ENCODE results near the gene BUB1B.
A peak's percentile ranks its signal among the peaks of the same experiment; 100 is the strongest.

Gene BUB1B

DNA sequence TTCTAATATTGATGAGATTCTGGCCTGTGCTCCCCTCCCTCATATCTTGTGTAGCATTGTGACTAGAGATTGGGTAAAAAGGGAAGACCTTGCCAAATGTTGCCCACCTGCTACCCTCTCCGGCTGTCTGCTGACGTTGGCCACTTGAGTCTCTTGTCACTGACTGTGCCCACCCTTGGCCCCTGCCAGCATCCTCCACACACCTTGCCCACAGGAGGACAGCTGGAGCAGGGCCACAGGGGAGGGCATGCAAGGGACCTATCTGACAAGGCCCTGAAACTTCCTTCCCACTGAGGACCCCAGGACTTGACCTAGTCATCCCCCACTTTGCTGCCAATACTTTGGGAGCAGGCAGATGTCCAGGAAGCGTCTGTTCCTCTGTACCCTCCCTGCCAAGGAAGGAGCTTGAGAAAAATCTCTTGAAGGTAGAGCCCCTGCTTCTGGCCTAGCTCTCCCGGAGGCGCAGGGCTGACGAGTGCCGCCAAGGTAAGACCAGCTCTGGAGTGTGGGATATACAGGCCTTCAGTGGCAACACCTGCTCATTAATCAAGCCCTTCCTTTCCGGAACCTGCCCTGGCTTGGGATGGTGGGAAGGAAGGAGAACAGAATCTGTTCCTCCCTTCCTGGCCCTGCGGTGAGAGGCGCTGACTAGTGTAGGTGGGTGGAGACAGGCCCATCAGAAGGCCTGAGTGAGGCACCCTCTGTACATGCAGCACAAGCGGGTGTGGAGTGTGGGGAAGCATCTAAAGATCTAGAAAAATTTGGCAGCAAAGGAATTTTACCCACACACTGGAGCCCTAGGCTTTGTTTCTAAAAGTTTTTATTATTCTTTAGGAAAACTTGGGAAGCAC is 73.1 kb downstream of the BUB1B start:
- no peak for DNase-seq
- no peak overlapping the region for H3K27ac ChIP-seq
- no peaks in the 10 kb centered on the region for H3K27me3 ChIP-seq (ENCODE audit: insufficient read depth, low read depth, severe bottlenecking)
- no peaks in the 10 kb centered on the region for H3K9me3 ChIP-seq (ENCODE audit: severe bottlenecking)
- no peak overlapping the region for H3K4me3 ChIP-seq (ENCODE audit: low read depth, low read length)
- TF ChIP-seq, protein P1, sequence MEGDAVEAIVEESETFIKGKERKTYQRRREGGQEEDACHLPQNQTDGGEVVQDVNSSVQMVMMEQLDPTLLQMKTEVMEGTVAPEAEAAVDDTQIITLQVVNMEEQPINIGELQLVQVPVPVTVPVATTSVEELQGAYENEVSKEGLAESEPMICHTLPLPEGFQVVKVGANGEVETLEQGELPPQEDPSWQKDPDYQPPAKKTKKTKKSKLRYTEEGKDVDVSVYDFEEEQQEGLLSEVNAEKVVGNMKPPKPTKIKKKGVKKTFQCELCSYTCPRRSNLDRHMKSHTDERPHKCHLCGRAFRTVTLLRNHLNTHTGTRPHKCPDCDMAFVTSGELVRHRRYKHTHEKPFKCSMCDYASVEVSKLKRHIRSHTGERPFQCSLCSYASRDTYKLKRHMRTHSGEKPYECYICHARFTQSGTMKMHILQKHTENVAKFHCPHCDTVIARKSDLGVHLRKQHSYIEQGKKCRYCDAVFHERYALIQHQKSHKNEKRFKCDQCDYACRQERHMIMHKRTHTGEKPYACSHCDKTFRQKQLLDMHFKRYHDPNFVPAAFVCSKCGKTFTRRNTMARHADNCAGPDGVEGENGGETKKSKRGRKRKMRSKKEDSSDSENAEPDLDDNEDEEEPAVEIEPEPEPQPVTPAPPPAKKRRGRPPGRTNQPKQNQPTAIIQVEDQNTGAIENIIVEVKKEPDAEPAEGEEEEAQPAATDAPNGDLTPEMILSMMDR (IDR thresholded peaks at IDR 0.05; ENCODE audit: low read depth, low read length): no peak
- H3K36me3 ChIP-seq: peaks cover 18% of the 10 kb centered on the region

DNA sequence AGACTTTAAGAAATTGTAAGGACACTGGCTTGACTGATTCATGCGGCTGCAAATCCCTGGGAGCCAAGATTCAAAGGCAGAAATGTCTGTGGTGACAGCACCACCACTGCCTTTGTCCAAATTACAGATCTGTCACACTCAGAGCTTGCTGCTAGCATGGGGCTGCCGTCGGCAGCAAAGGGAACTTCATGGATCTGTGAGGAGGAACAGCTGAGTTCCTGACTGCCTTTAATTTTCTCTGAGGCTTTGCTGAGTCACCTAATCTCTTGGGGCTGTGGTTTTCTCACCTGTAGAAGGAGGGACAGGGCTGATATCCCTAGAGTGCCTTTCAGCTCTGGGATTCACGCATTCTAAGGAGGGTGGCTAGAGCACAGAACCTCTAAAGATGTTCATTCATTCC is 73.9 kb downstream of the BUB1B start:
- TF ChIP-seq, protein P1 (IDR thresholded peaks at IDR 0.05; ENCODE audit: low read depth, low read length): no peak
- peaks cover 10% of the 10 kb centered on the region for H3K36me3 ChIP-seq
- no peak for DNase-seq
- no peaks in the 10 kb centered on the region for H3K27me3 ChIP-seq (ENCODE audit: insufficient read depth, low read depth, severe bottlenecking)
- peak overlapping the region; percentile 25; the same call in 1 of the 2 replicates for H3K27ac ChIP-seq
- no peaks in the 10 kb centered on the region for H3K9me3 ChIP-seq (ENCODE audit: severe bottlenecking)
- no peak overlapping the region for H3K4me3 ChIP-seq (ENCODE audit: low read depth, low read length)

DNA sequence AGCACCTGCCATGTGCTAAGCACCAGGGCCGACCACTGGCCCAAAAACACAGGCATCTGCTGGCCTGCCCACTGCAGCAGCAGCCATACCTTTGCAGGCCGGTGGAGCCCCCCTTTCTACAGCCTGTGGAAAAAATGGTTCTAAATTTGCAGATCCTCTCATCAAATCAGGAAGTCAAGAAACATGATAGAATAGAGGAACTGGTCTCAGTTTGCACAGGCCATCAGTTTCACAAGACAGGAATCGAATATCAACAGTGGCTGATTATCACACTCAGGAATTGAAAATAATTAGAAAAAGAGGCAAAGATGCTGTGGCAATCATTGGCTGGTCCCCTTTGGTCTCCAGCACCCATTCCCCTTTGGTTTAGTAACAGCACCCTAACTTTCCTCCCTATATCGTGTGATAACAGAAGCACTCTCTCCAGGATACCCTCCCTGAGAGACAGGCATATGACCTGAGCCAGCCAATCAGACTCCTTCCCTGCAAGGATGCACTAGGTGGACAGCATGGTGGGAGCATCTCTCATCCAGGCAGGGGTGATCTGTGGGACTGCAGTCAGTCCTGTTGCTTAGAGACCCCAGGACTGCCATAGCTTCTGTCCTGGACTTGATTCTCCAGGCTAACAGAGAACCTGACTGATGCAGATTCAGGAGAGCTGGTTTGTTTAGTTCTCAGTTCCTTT is 74.5 kb downstream of the BUB1B start:
- Histone ChIP-seq H3K36me3 (peaks cover 7% of the 10 kb centered on the region; the same call in 1 of the 2 replicates), H3K27me3 (ENCODE audit: insufficient read depth, low read depth, severe bottlenecking) (no peaks in the 10 kb centered on the region), H3K9me3 (ENCODE audit: severe bottlenecking) (no peaks in the 10 kb centered on the region), H3K4me3 (ENCODE audit: low read depth, low read length) (no peak overlapping the region), H3K27ac (peak overlapping the region; percentile 25; the same call in 1 of the 2 replicates)
- TF ChIP-seq, protein P1 (IDR thresholded peaks at IDR 0.05; ENCODE audit: low read depth, low read length): no peak
- DNase-seq: no peak

DNA sequence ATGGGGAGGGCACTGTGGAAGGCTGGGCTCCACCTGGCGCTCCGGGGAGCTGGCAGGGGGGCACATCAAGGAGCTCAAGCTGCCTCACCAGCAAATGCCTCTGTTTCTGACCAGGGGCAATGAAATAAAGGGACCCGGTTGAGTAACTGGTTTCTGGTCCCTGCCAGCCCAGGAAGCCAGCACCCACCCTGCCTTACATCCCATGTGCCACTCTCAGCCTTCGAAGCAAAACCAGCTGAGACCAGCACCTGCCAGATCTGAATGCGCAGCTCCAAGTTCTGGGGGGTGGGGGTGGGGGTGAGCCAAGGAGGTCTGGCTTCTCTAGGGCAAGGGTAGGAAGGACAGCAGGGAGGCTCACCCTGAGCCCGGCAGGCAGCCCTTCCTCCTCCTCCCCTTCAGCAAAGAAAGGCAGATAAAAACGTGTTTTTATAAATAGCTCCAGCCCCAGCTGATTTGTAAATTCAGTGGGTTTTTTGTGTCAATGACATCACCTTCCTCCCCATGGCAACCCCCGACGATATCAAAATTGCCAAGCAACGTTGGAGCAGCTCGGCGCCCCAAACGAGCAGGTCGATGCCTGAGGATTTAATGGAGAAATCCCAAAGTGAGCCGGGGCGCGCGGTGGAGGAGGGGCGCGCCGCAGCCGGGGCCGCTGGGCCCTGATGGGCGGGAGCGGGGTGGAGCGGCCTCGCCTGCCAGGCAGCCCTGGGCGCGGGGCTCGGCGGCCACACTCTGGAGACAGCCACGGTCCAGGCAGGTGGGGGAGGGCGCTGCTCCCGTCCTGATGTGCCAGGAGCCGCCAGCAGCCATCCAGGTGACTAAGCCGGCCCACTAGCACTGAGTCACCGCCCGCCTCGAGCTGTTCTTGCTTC is 77.9 kb downstream of the BUB1B start, which contains the start of gene PAK6:
PAK6 (plus strand) TSS at position 532 of the 872 bp plus-strand sequence. CDS start 25,723 bp downstream, outside the sequence.
- TF ChIP-seq, protein P1 (IDR thresholded peaks at IDR 0.05; ENCODE audit: low read depth, low read length): no peak
- H3K9me3 ChIP-seq (ENCODE audit: severe bottlenecking): no peaks in the 10 kb centered on the region
- no peaks in the 10 kb centered on the region for H3K27me3 ChIP-seq (ENCODE audit: insufficient read depth, low read depth, severe bottlenecking)
- H3K27ac ChIP-seq: peak within 1 kb of the TSS; percentile 38
- peak within 1 kb of the TSS; percentile 26 for H3K4me3 ChIP-seq (ENCODE audit: low read depth, low read length)
- H3K36me3 ChIP-seq: no peaks in the 10 kb centered on the region
- DNase-seq: peak; percentile 41

DNA sequence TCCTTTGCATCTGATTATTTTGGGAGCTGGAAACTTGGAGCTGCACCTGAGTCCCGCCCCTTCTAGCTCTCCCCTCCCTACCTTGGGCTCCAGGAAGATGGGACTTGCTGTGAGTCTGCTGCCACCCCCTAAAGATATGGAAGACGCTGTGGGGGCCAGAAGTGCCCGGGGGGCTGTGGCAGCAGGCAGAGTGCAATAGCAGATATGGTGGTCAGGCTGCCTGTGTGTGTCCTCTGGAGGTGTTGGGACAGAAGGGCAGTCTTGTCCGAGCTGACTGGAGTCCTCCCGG is 78.5 kb downstream of the BUB1B start:
- H3K27me3 ChIP-seq (ENCODE audit: insufficient read depth, low read depth, severe bottlenecking): no peaks in the 10 kb centered on the region
- peak overlapping the region; percentile 26 for H3K4me3 ChIP-seq (ENCODE audit: low read depth, low read length)
- TF ChIP-seq, protein P1 (IDR thresholded peaks at IDR 0.05; ENCODE audit: low read depth, low read length): no peak
- no peak for DNase-seq
- H3K9me3 ChIP-seq (ENCODE audit: severe bottlenecking): no peaks in the 10 kb centered on the region
- peak overlapping the region; percentile 38 for H3K27ac ChIP-seq
- no peaks in the 10 kb centered on the region for H3K36me3 ChIP-seq

Measured in WERI-Rb-1 (cell line).